Measurements from ENCODE around the gene NEURL1.

DNA sequence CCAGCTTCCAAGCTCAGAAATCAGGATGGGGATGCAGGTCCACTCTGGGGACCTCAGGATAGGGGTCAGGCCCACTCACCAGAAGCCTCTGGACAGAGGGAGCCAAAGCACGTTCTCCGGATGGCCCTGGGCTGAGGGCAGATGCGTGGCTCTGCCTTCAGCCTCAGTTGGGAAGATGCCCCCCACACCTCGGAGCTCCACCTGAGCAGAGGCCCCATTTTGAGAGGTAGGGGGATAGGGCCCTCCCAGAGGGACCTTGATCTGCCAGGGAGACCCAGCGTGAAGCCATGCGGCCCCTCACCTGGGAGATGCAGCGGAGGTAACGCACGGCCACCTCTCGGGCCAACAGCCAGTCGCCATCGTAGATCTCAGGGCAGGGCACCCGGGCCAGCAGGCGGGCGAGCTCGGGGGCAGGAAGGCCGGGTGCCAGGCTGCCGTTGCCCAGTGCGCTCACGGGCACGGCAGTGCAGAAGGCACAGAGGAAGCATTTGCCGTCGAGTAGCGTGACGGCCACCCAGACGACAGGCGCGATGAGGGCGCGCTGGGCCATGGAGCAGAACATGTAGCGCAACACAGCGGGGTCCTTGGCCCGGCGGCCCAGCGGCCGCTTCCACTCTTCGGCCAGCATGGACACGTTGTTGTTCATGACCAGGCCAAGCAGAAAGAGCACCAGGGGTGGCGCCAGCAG lies 35.5 kb upstream of the NEURL1 start:
- TF ChIP-seq, protein P1, sequence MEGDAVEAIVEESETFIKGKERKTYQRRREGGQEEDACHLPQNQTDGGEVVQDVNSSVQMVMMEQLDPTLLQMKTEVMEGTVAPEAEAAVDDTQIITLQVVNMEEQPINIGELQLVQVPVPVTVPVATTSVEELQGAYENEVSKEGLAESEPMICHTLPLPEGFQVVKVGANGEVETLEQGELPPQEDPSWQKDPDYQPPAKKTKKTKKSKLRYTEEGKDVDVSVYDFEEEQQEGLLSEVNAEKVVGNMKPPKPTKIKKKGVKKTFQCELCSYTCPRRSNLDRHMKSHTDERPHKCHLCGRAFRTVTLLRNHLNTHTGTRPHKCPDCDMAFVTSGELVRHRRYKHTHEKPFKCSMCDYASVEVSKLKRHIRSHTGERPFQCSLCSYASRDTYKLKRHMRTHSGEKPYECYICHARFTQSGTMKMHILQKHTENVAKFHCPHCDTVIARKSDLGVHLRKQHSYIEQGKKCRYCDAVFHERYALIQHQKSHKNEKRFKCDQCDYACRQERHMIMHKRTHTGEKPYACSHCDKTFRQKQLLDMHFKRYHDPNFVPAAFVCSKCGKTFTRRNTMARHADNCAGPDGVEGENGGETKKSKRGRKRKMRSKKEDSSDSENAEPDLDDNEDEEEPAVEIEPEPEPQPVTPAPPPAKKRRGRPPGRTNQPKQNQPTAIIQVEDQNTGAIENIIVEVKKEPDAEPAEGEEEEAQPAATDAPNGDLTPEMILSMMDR (IDR thresholded peaks at IDR 0.05) = no peak
- no peak for TF ChIP-seq POLR2A (IDR thresholded peaks at IDR 0.05)

Data from Peyer's patch (tissue), 4 donors.